Epithelial cell of esophagus (primary cell): ENCODE results near the gene HOXB8.

Experiments
- DNase-seq: peaks from one replicate; pipeline ENCODE4 v3.0.0; 2010; ENCODE audit warnings: low read depth
- H3K4me3 ChIP-seq: 2 replicates; pipeline ENCODE4 v1.5.1; 2011; ENCODE audit warnings: mild to moderate bottlenecking, low read length, control low read depth
- CTCF ChIP-seq: IDR thresholded peaks from 2 replicates; pipeline ENCODE4 v1.5.1; 2011; ENCODE audit warnings: low read depth, mild to moderate bottlenecking, low read length, control low read depth, inconsistent platforms; ENCODE audit not compliant: insufficient read depth; ENCODE audit errors: missing control alignments

The HOXB8 gene

GRCh38 chr17:48642059-48642842 lies 27.2 kb upstream of the HOXB8 start:
- no peak overlapping the region for H3K4me3 ChIP-seq
- TF ChIP-seq CTCF: no peak
- DNase-seq: no peak

- TF ChIP-seq CTCF: no peak
- H3K4me3 ChIP-seq: no peak overlapping the region
- DNase-seq: no peak
Observed at GRCh38 chr17:48641541-48642058, 26.5 kb upstream of the HOXB8 start.

GRCh38 chr17:48640858-48641180 lies 25.7 kb upstream of the HOXB8 start:
- TF ChIP-seq CTCF: no peak
- no peak overlapping the region for H3K4me3 ChIP-seq
- DNase-seq: no peak

GRCh38 chr17:48639982-48640857 lies 25.1 kb upstream of the HOXB8 start:
- no peak overlapping the region for H3K4me3 ChIP-seq
- TF ChIP-seq CTCF: no peak
- no peak for DNase-seq

GRCh38 chr17:48639136-48639535 lies 24.0 kb upstream of the HOXB8 start:
- no peak overlapping the region for H3K4me3 ChIP-seq
- no peak for TF ChIP-seq CTCF
- DNase-seq: no peak

- TF ChIP-seq CTCF: no peak
- peak; percentile 65 for DNase-seq
- no peak overlapping the region for H3K4me3 ChIP-seq
Observed at GRCh38 chr17:48637323-48638260, 22.5 kb upstream of the HOXB8 start.
